K562 (cell line): ENCODE measurements around the gene ATP9A. TPM values are rescaled to one million over a fixed set of nuclear protein-coding genes. Genes with fewer than 3 reads are reported as not detected.

Source experiments
- ATAC-seq: fragments of 200-7000 bp; cut with Tn5 transposase; 3 replicates; pipeline ENCODE4 v1.9.1; 2020; ENCODE audit warnings: moderate library complexity
- BruUV-seq: library from RNA; stranded (reverse); fragments of 400-500 nt; replicated peaks from 2 replicates; lab custom pipeline; 2021; lab: Mats Ljungman, UMichigan
- CTCF ChIA-PET: fragments of 300-600 bp; formaldehyde crosslinking; extraction: SDS; loops from one replicate; lab custom pipeline; 2021; ENCODE audit warnings: low intra/inter-chr PET ratio; lab: Yijun Ruan, JAX
- POLR2A ChIA-PET: fragments of 300-600, 350-650 bp; sonication (Branson Sonifier 250); formaldehyde crosslinking; extraction: SDS; loops from one replicate; lab custom pipeline; 2021; ENCODE audit warnings: antibody characterized with exemption, inconsistent platforms; lab: Yijun Ruan, JAX
- DNase-seq, 4 experiments: peaks; one replicate each; pipeline versions ENCODE4 v3.0.0 to v3.0.0-alpha.2; 2011 to 2018; ENCODE audit warnings: low spot score in 3 of 4, mixed read lengths in 3 of 4; ENCODE audit errors: extremely low read depth in 1 of 4
- FAIRE-seq: peaks from 2 replicates; lab custom pipeline; 2011; peaks lifted over from hg19 to GRCh38; lab: Jason Lieb, UNC
- H2AFZ ChIP-seq: 2 replicates; pipeline ENCODE4 v1.6.0; 2011; ENCODE audit warnings: low read depth, low read length, control low read depth, inconsistent platforms
- H3K27ac ChIP-seq: fragments of 200-600 bp; 3 replicates; pipeline ENCODE4 v1.8.0; 2011; ENCODE audit warnings: low read depth, mild to moderate bottlenecking, control low read depth, inconsistent platforms, low read length, moderate library complexity, mixed read lengths; ENCODE audit errors: extremely low read depth
- H3K27me3 ChIP-seq, 2 experiments: fragments of 300-600 bp in 1 of 2; 2 replicates in 1 of 2; 3 replicates in 1 of 2; pipeline versions ENCODE4 v1.6.0 to v1.8.0; 2011; ENCODE audit warnings: inconsistent platforms in 2 of 2, low read length in 2 of 2, mild to moderate bottlenecking in 1 of 2, mixed read lengths in 1 of 2, moderate library complexity in 1 of 2; ENCODE audit not compliant: control insufficient read depth in 2 of 2, insufficient read depth in 2 of 2
- H3K36me3 ChIP-seq: fragments of 300-600 bp; 3 replicates; pipeline ENCODE4 v1.8.0; 2011; ENCODE audit warnings: mild to moderate bottlenecking, low read length, inconsistent platforms; ENCODE audit not compliant: control insufficient read depth, insufficient read depth
- H3K4me1 ChIP-seq, 2 experiments: fragments of 200-600 bp in 1 of 2; replicated peaks in 1 of 2; 2 replicates in 1 of 2; 3 replicates in 1 of 2; pipeline versions ENCODE4 v1.5.1 to v1.8.0; 2011; ENCODE audit warnings: inconsistent platforms in 2 of 2, low read length in 2 of 2, mild to moderate bottlenecking in 1 of 2, mixed read lengths in 1 of 2, moderate library complexity in 1 of 2; ENCODE audit not compliant: control insufficient read depth in 2 of 2, insufficient read depth in 2 of 2
- H3K4me2 ChIP-seq: 2 replicates; pipeline ENCODE4 v1.6.1; 2011; ENCODE audit warnings: low read length, control low read depth, inconsistent platforms, mixed read lengths; ENCODE audit not compliant: insufficient read depth
- H3K4me3 ChIP-seq: fragments of 200-600 bp; sonication (generic), shearing (Covaris generic); 2 replicates; pipeline ENCODE4 v1.5.1; 2016; ENCODE audit warnings: control low read depth, inconsistent platforms
- H3K79me2 ChIP-seq: fragments of 200-600 bp; 3 replicates; pipeline ENCODE4 v1.8.0; 2011; ENCODE audit warnings: low read length, inconsistent platforms; ENCODE audit not compliant: control insufficient read depth, insufficient read depth
- H3K9ac ChIP-seq, 2 experiments: 2 replicates each; pipeline versions ENCODE4 v1.6.0 to v1.6.1; 2011; ENCODE audit warnings: low read depth in 2 of 2, low read length in 2 of 2, control low read depth in 1 of 2, inconsistent platforms in 1 of 2, mild to moderate bottlenecking in 1 of 2, mixed read lengths in 1 of 2; ENCODE audit not compliant: insufficient read depth in 1 of 2
- H3K9me1 ChIP-seq: one replicate; pipeline ENCODE4 v1.6.0; 2011; ENCODE audit warnings: inconsistent platforms, mild to moderate bottlenecking, low read length, moderate library complexity; ENCODE audit not compliant: control insufficient read depth, insufficient read depth
- H3K9me3 ChIP-seq: replicated peaks from 2 replicates; pipeline ENCODE4 v1.5.1; 2011; ENCODE audit warnings: low read depth, low read length, inconsistent platforms; ENCODE audit not compliant: control insufficient read depth, insufficient read depth
- H4K20me1 ChIP-seq: replicated peaks from 2 replicates; pipeline ENCODE4 v1.6.1; 2011; ENCODE audit warnings: low read length, inconsistent platforms, mixed read lengths; ENCODE audit not compliant: control insufficient read depth, insufficient read depth
- EZH2 ChIP-seq: IDR thresholded peaks from 2 replicates; pipeline ENCODE4 v1.6.1; 2012; ENCODE audit warnings: low read depth, mild to moderate bottlenecking, inconsistent platforms, low read length, borderline replicate concordance
- GMEB1 ChIP-seq: fragments of 250-450 bp; sonication (Bioruptor Pico); IDR thresholded peaks from 2 replicates; pipeline ENCODE4 v1.4.0; 2020; ENCODE audit warnings: mild to moderate bottlenecking
- GTF3C2 ChIP-seq: IDR thresholded peaks from 3 replicates; pipeline ENCODE4 v1.6.1; 2011; ENCODE audit warnings: borderline replicate concordance, mild to moderate bottlenecking, moderate library complexity; ENCODE audit not compliant: insufficient read length; ENCODE audit errors: extremely low read depth
- JUN ChIP-seq, 2 experiments: sonication (generic) in 1 of 2; formaldehyde crosslinking in 1 of 2; IDR thresholded peaks; 2 replicates each; pipeline versions ENCODE4 v1.6.1 to v1.8.0; 2012 to 2022; ENCODE audit warnings: borderline replicate concordance in 2 of 2, mild to moderate bottlenecking in 2 of 2, improper control_type of control experiment in 1 of 2, low read depth in 1 of 2, low read length in 1 of 2, missing genetic modification reagents in 1 of 2
- ZBTB11 ChIP-seq, 3 experiments: fragments of 200-800 bp in 1 of 3; fragments of 250-450 bp in 1 of 3; fragments of 450-650 bp in 1 of 3; sonication (Bioruptor Pico) in 1 of 3; sonication (Bioruptor generic) in 1 of 3; formaldehyde crosslinking in 1 of 3; IDR thresholded peaks; 2 replicates each; pipeline versions ENCODE4 v1.6.1 to v1.8.0; 2016 to 2022; ENCODE audit warnings: mild to moderate bottlenecking in 2 of 3, missing genetic modification characterization in 2 of 3, missing compliant biosample characterization in 1 of 3, moderate library complexity in 1 of 3
- ZBTB33 ChIP-seq: sonication (generic); formaldehyde crosslinking; IDR thresholded peaks from 2 replicates; pipeline ENCODE4 v1.8.1; 2023; ENCODE audit warnings: mild to moderate bottlenecking, missing genetic modification reagents
- ZKSCAN1 ChIP-seq: fragments of 150-350 bp; IDR thresholded peaks from 2 replicates; pipeline ENCODE4 v1.6.1; 2016; ENCODE audit warnings: low read depth, low read length
- ZNF316 ChIP-seq: fragments of 450-650 bp; IDR thresholded peaks from 2 replicates; pipeline ENCODE4 v1.6.1; 2016
- WGBS: fragments of 100-300 bp; shearing (Covaris generic); methylation state at CpG from one replicate; pipeline ENCODE4 v1.1.6; 2016; ENCODE audit warnings: low coverage, mixed read lengths; ENCODE audit not compliant: insufficient coverage; ENCODE audit errors: missing lambda C conversion rate; 5-methylcytosine and 5-hydroxymethylcytosine counted together
- in situ Hi-C: fragments of 300-500 bp; cut with MboI; formaldehyde crosslinking; loops from 4 replicates; pipeline ENCODE4 v1.15.0; 2018; ENCODE audit warnings: inconsistent platforms, mixed read lengths
- intact Hi-C: fragments of 100-400 bp; cut with micrococcal nuclease; formaldehyde crosslinking; loops from 2 replicates; pipeline ENCODE4 v1.14.2; 2022
- polyA plus RNA-seq, 8 experiments: library from polyadenylated mRNA; depleted of rRNA in 4 of 8; stranded (reverse) in 5 of 8; unstranded in 3 of 8; fragments of >200 nt; fragmentation: Nextera tagmentation in 2 of 8; fragmentation: Illumina TruSeq in 1 of 8; extraction: Ambion mirVana in 2 of 8; extraction: Trizol in 1 of 8; gene quantifications; 2 replicates each; pipeline versions ENCODE4 v1.2.1 to v1.2.3, GENCODE V29; 2011 to 2014; ENCODE audit warnings: inconsistent platforms in 1 of 8, missing spikeins in 1 of 8
- total RNA-seq, 7 experiments: library from RNA; depleted of rRNA in 6 of 7; stranded (reverse); fragments of >200 nt in 6 of 7; fragmentation: Illumina TruSeq in 2 of 7; extraction: Trizol in 2 of 7; gene quantifications; 2 replicates each; pipeline versions ENCODE4 v1.2.1 to v1.2.3, GENCODE V29; 2011 to 2021; ENCODE audit warnings: low replicate concordance in 1 of 7

The ATP9A gene
- total and polyA plus RNA-seq, 9 of the 15 experiments (the other 6 are each of a cell fraction or from before 2014, with no cell fraction given) = 0.18 to 0.62 (median 0.29) TPM

- TF ChIP-seq ZKSCAN1 = peak; percentile 80
- TF ChIP-seq JUN (IDR thresholded peaks at IDR 0.05; ENCODE audit: borderline replicate concordance, low read depth, low read length) = no peak
- TF ChIP-seq JUN (CRISPR knock-in tag; IDR thresholded peaks at IDR 0.05; ENCODE audit: borderline replicate concordance) = no peak
Measured at GRCh38 chr20:51602131-51602530, 166.1 kb downstream of the ATP9A start (continued).

GRCh38 chr20:51600950-51601349 lies 167.2 kb downstream of the ATP9A start:
- WGBS = 73% methylated on average over 3 of the region's 14 CpGs
- Histone ChIP-seq H3K9me3 (no peaks in the 10 kb centered on the region), H4K20me1 (no peaks in the 10 kb centered on the region), H3K9ac (no peak overlapping the region), H3K4me2 (no peak overlapping the region), H3K9me1 (no peaks in the 10 kb centered on the region), H3K4me3 (no peak overlapping the region), H3K4me1 (peaks cover 8 to 20% of the 10 kb centered on the region in 2 experiments; a peak in 4 of 5 replicates), H3K36me3 (no peaks in the 10 kb centered on the region), H3K27ac (no peak overlapping the region), H3K79me2 (no peaks in the 10 kb centered on the region), H3K27me3 (0 out of 5 replicates have a peak, but pooled peaks cover 0 to 9% of the 10 kb centered on the region in 2 experiments), H2AFZ (peak overlapping the region; percentile 97)
- intact Hi-C loops (no loop called here), in situ Hi-C loops (no loop called here)
- no TSS peak for BruUV-seq
- no peak for DNase-seq
- CTCF ChIA-PET = interaction anchor here (0.6 kb wide), 1 partner anchor 380 kb away, joined by 3 read pairs; no protein-coding TSS in a partner anchor
- POLR2A ChIA-PET = interaction anchor here (0.8 kb wide), 1 partner anchor 23 kb away, joined by 3 read pairs; no protein-coding TSS in a partner anchor
- no peak for ATAC-seq
- FAIRE-seq = no peak
- TF ChIP-seq GMEB1 (CRISPR knock-in tag) (no peak), ZBTB11 (CRISPR knock-in tag; IDR thresholded peaks at IDR 0.05) (0 out of 6 replicates have a peak, but pooled peaks of 1 of the 3 experiments have one; percentile 16), GTF3C2 (no peak), ZBTB33 (CRISPR knock-in tag) (peak; percentile 52; the same call in 1 of the 2 replicates), EZH2 (no peak), ZNF316 (peak; percentile 12; the same call in 1 of the 2 replicates)
